Measurements from ENCODE around the gene RNASE1.
"Not testable (repeated sequence)": the region's sequence is repeated elsewhere in the genome, so short reads cannot be mapped to it uniquely, and the experiment has no call there.

RNASE1 gene

GRCh38 chr14:20775901-20776300 is 26.7 kb downstream of the RNASE1 start:
- TF ChIP-seq CTCF (IDR thresholded peaks at IDR 0.05; ENCODE audit: low read depth, low read length), result no peak
- in situ Hi-C loops (cut with HindIII; ENCODE audit: low sequenced_read_pairs), result no loop called here
- DNase-seq (ENCODE audit: low read depth, low spot score), result no peak
- no peak overlapping the region for H3K4me3 ChIP-seq (ENCODE audit: low read depth, low read length)

GRCh38 chr14:20775043-20775442 is 27.6 kb downstream of the RNASE1 start:
- no peak for TF ChIP-seq CTCF (IDR thresholded peaks at IDR 0.05; ENCODE audit: low read depth, low read length)
- no peak overlapping the region for H3K4me3 ChIP-seq (ENCODE audit: low read depth, low read length)
- in situ Hi-C loops (cut with HindIII; ENCODE audit: low sequenced_read_pairs), result no loop called here
- no peak for DNase-seq (ENCODE audit: low read depth, low spot score)

GRCh38 chr14:20774258-20774824 is 28.3 kb downstream of the RNASE1 start:
- H3K4me3 ChIP-seq (ENCODE audit: low read depth, low read length), result no peak overlapping the region
- DNase-seq (ENCODE audit: low read depth, low spot score), result no peak
- TF ChIP-seq CTCF (IDR thresholded peaks at IDR 0.05; ENCODE audit: low read depth, low read length), result no peak
- in situ Hi-C loops (cut with HindIII; ENCODE audit: low sequenced_read_pairs), result no loop called here

GRCh38 chr14:20772650-20773049 is 30.0 kb downstream of the RNASE1 start:
- no peak for TF ChIP-seq CTCF (IDR thresholded peaks at IDR 0.05; ENCODE audit: low read depth, low read length)
- no peak for DNase-seq (ENCODE audit: low read depth, low spot score)
- in situ Hi-C loops (cut with HindIII; ENCODE audit: low sequenced_read_pairs), result no loop called here
- H3K4me3 ChIP-seq (ENCODE audit: low read depth, low read length), result no peak overlapping the region

- no peak for TF ChIP-seq CTCF (IDR thresholded peaks at IDR 0.05; ENCODE audit: low read depth, low read length)
- in situ Hi-C loops (cut with HindIII; ENCODE audit: low sequenced_read_pairs), result no loop called here
These were observed 33.2 kb downstream of the RNASE1 start for GRCh38 chr14:20769421-20769820.

GRCh38 chr14:20768593-20768892 is 34.1 kb downstream of the RNASE1 start:
- no peak overlapping the region for H3K4me3 ChIP-seq (ENCODE audit: low read depth, low read length)
- DNase-seq (ENCODE audit: low read depth, low spot score), result no peak
- TF ChIP-seq CTCF (IDR thresholded peaks at IDR 0.05; ENCODE audit: low read depth, low read length), result no peak
- in situ Hi-C loops (cut with HindIII; ENCODE audit: low sequenced_read_pairs), result no loop called here

More at GRCh38 chr14:20769421-20769820, 33.2 kb downstream of the RNASE1 start:
- H3K4me3 ChIP-seq (ENCODE audit: low read depth, low read length), result no peak overlapping the region
- DNase-seq (ENCODE audit: low read depth, low spot score), result no peak

- no peak for DNase-seq (ENCODE audit: low read depth, low spot score)
- H3K4me3 ChIP-seq (ENCODE audit: low read depth, low read length), result no peak overlapping the region
- TF ChIP-seq CTCF (IDR thresholded peaks at IDR 0.05; ENCODE audit: low read depth, low read length), result no peak
- in situ Hi-C loops (cut with HindIII; ENCODE audit: low sequenced_read_pairs), result no loop called here
These were observed 41.7 kb downstream of the RNASE1 start for GRCh38 chr14:20760950-20761349.

GRCh38 chr14:20759465-20759864 is 43.2 kb downstream of the RNASE1 start:
- DNase-seq (ENCODE audit: low read depth, low spot score); in situ Hi-C loops (cut with HindIII; ENCODE audit: low sequenced_read_pairs); H3K4me3 ChIP-seq (ENCODE audit: low read depth, low read length): not testable (repeated sequence)
